GM21381 (cell line): ENCODE data around the gene PGA3.
"Not testable (repeated sequence)": the region's sequence is repeated elsewhere in the genome, so short reads cannot be mapped to it uniquely, and the experiment has no call there.

Experiments used
- ATAC-seq: cut with Tn5 transposase; IDR thresholded peaks from one replicate; pipeline ENCODE4 v1.9.1; 2021; ENCODE audit warnings: mild to moderate bottlenecking, moderate library complexity; ENCODE audit not compliant: unreplicated experiment

The PGA3 gene

GRCh38 chr11:61170566-61170965 is 32.7 kb upstream of the PGA3 start:
- no peak for ATAC-seq

- no peak for ATAC-seq
These were observed 31.4 kb upstream of the PGA3 start for GRCh38 chr11:61171907-61172306.

- ATAC-seq, result no peak
These were observed 31.0 kb upstream of the PGA3 start for GRCh38 chr11:61172356-61172755.

- no peak for ATAC-seq
These were observed 30.4 kb upstream of the PGA3 start for GRCh38 chr11:61172888-61173287.

GRCh38 chr11:61173456-61173855 is 29.9 kb upstream of the PGA3 start:
- no peak for ATAC-seq

GRCh38 chr11:61174273-61174672 is 29.0 kb upstream of the PGA3 start:
- ATAC-seq, result no peak

GRCh38 chr11:61174949-61175348 is 28.4 kb upstream of the PGA3 start:
- no peak for ATAC-seq

- no peak for ATAC-seq
These were observed 26.9 kb upstream of the PGA3 start for GRCh38 chr11:61176446-61176845.

GRCh38 chr11:61180205-61180604 is 23.1 kb upstream of the PGA3 start:
- ATAC-seq, result not testable (repeated sequence)

GRCh38 chr11:61181489-61181888 is 21.8 kb upstream of the PGA3 start:
- ATAC-seq, result no peak

GRCh38 chr11:61183645-61184044 is 19.7 kb upstream of the PGA3 start:
- ATAC-seq, result no peak

- ATAC-seq, result no peak
These were observed 16.8 kb upstream of the PGA3 start for GRCh38 chr11:61186504-61186903.

GRCh38 chr11:61187505-61188130 is 15.7 kb upstream of the PGA3 start:
- ATAC-seq, result no peak

- no peak for ATAC-seq
These were observed 13.4 kb upstream of the PGA3 start for GRCh38 chr11:61189933-61190332.

- ATAC-seq, result no peak
These were observed 9.7 kb upstream of the PGA3 start for GRCh38 chr11:61193596-61193995.

- no peak for ATAC-seq
These were observed 9.1 kb upstream of the PGA3 start for GRCh38 chr11:61194169-61194671.

GRCh38 chr11:61194981-61195695 is 8.2 kb upstream of the PGA3 start:
- no peak for ATAC-seq

- ATAC-seq, result no peak
These were observed 7.6 kb upstream of the PGA3 start for GRCh38 chr11:61195719-61196118.

- no peak for ATAC-seq
These were observed 5.0 kb upstream of the PGA3 start for GRCh38 chr11:61198361-61198760.

- ATAC-seq, result no peak
These were observed 4.3 kb upstream of the PGA3 start for GRCh38 chr11:61198948-61199523.

GRCh38 chr11:61201476-61201875 is 1.8 kb upstream of the PGA3 start:
- ATAC-seq, result no peak

- not testable (repeated sequence) for ATAC-seq
These were observed 558 bp downstream of the PGA3 start for GRCh38 chr11:61203873-61204272.
